Lower lobe of right lung (tissue), 2 donors: ENCODE data around the gene IFITM5. TPM values are rescaled to one million over a fixed set of nuclear protein-coding genes. Genes with fewer than 3 reads are reported as not detected.
A peak's percentile ranks its signal among the peaks of the same experiment; 100 is the strongest.
"Not testable (repeated sequence)": the region's sequence is repeated elsewhere in the genome, so short reads cannot be mapped to it uniquely, and the experiment has no call there.

Experiments
- ATAC-seq, 2 donors: fragments of 200-7000 bp; cut with Tn5 transposase; one replicate each; pipeline ENCODE4 v1.9.1; 2020 to 2022; ENCODE audit warnings: mild to moderate bottlenecking in 2 of 2, moderate library complexity in 2 of 2
- DNase-seq: peaks from one replicate; pipeline ENCODE4 v3.0.0-alpha.2; 2020
- H3K27ac ChIP-seq: fragments of 200-600 bp; one replicate; pipeline ENCODE4 v1.8.0; 2022
- H3K27me3 ChIP-seq: fragments of 200-600 bp; one replicate; pipeline ENCODE4 v1.8.0; 2022; ENCODE audit warnings: low read depth
- H3K36me3 ChIP-seq: fragments of 200-600 bp; one replicate; pipeline ENCODE4 v1.8.0; 2022; ENCODE audit warnings: mild to moderate bottlenecking
- H3K4me1 ChIP-seq: fragments of 200-600 bp; one replicate; pipeline ENCODE4 v1.8.0; 2022
- H3K4me3 ChIP-seq: fragments of 200-600 bp; one replicate; pipeline ENCODE4 v1.8.0; 2022; ENCODE audit warnings: mild to moderate bottlenecking
- H3K9me3 ChIP-seq: fragments of 200-600 bp; one replicate; pipeline ENCODE4 v1.8.0; 2022
- CTCF ChIP-seq: fragments of 200-600 bp; IDR thresholded peaks from one replicate; pipeline ENCODE4 v1.8.0; 2022; ENCODE audit warnings: antibody characterized with exemption, mild to moderate bottlenecking
- intact Hi-C: fragments of 100-400 bp; cut with DNase I; formaldehyde crosslinking; loops from one replicate; pipeline ENCODE4 v1.11.0; 2022
- total RNA-seq: library from RNA; stranded (reverse); fragmentation: NEBNext Ultra II Directional; extraction: Animal tissue kit (Norgen Biotek cat#: 25700); gene quantifications from one replicate; pipeline ENCODE4 v1.2.1, GENCODE V29; 2021
- donor health status: DM: no; HTN: yes; CAD: no; lungs with severe emphysema.

IFITM5 gene
- total RNA-seq, 1 donor from 2014 or later: not detected

- H3K9me3 ChIP-seq: no peaks in the 10 kb centered on the region
- H3K4me3 ChIP-seq: peak overlapping the region; percentile 42
- no peaks in the 10 kb centered on the region for H3K27me3 ChIP-seq
- intact Hi-C loops: no loop called here
- H3K27ac ChIP-seq: peak overlapping the region; percentile 77
- peaks cover 61% of the 10 kb centered on the region for H3K4me1 ChIP-seq
- ATAC-seq (no peak), DNase-seq (no peak)
- H3K36me3 ChIP-seq: no peaks in the 10 kb centered on the region
- no peak for TF ChIP-seq CTCF
Observed at GRCh38 chr11:312092-312816, 12.9 kb upstream of the IFITM5 start.

- H3K27ac ChIP-seq: peak overlapping the region; percentile 77
- intact Hi-C loops, H3K27me3 ChIP-seq, H3K9me3 ChIP-seq, DNase-seq, H3K36me3 ChIP-seq: not testable (repeated sequence)
- H3K4me3 ChIP-seq: peak overlapping the region; percentile 42
- peaks cover 59% of the 10 kb centered on the region for H3K4me1 ChIP-seq
- ATAC-seq: peak; percentile 71 to 80
Observed at GRCh38 chr11:311013-311748, 11.9 kb upstream of the IFITM5 start.

GRCh38 chr11:309979-310572 is 10.8 kb upstream of the IFITM5 start:
- H3K27me3 ChIP-seq, H3K36me3 ChIP-seq, DNase-seq, H3K9me3 ChIP-seq: not testable (repeated sequence)
- intact Hi-C loops: loop anchor here (10.0 kb wide), 1 partner anchor 45 kb away; no protein-coding TSS in a partner anchor
- Histone ChIP-seq H3K4me3 (peak overlapping the region; percentile 66), H3K4me1 (peaks cover 53% of the 10 kb centered on the region), H3K27ac (peak overlapping the region; percentile 88)
- ATAC-seq: peak; percentile 3 to 20

- not testable (repeated sequence) for H3K36me3 ChIP-seq, H3K9me3 ChIP-seq, H3K27me3 ChIP-seq
- Histone ChIP-seq H3K4me3 (peak overlapping the region; percentile 66), H3K27ac (peak overlapping the region; percentile 88), H3K4me1 (peaks cover 55% of the 10 kb centered on the region)
- ATAC-seq (peak in 1 of 2 donors; percentile 0), DNase-seq (peak; percentile 39)
- intact Hi-C loops: loop anchor here (10.0 kb wide), 1 partner anchor 46 kb away; no protein-coding TSS in a partner anchor
Observed at GRCh38 chr11:308740-309665, 9.7 kb upstream of the IFITM5 start.

- H3K9me3 ChIP-seq, H3K27me3 ChIP-seq, H3K36me3 ChIP-seq: not testable (repeated sequence)
- peak within 1 kb of the TSS; percentile 88 for H3K27ac ChIP-seq
- H3K4me3 ChIP-seq: peak within 1 kb of the TSS; percentile 66
- intact Hi-C loops: loop anchor here (10.0 kb wide), 1 partner anchor 47 kb away; no protein-coding TSS in a partner anchor
- DNase-seq: peak; percentile 87
- peak; percentile 19 for TF ChIP-seq CTCF
- ATAC-seq: peak; percentile 76 to 78
- H3K4me1 ChIP-seq: peaks cover 46% of the 10 kb centered on the region
Observed at GRCh38 chr11:307766-308708, 8.7 kb upstream of the IFITM5 start, which contains the start of gene IFITM2. Gene IFITM2 (plus strand): TSS chr11:307816. CDS start chr11:308193, 377 bp downstream.
